Effector memory CD4-positive, alpha-beta T cell (primary cell): Measurements from ENCODE around the gene MMP7.
"Not testable (repeated sequence)": the region's sequence is repeated elsewhere in the genome, so short reads cannot be mapped to it uniquely, and the experiment has no call there.

Source experiments
- DNase-seq, 3 donors: peaks; one replicate each; pipeline ENCODE4 v3.0.0-alpha.2; 2020
- H3K27ac ChIP-seq: 2 replicates; pipeline ENCODE4 v1.7.0; 2013; ENCODE audit warnings: mild to moderate bottlenecking, low read length, moderate library complexity; ENCODE audit not compliant: insufficient read depth, poor library complexity, severe bottlenecking
- H3K27me3 ChIP-seq: replicated peaks from 2 replicates; pipeline ENCODE4 v1.7.0; 2013; ENCODE audit warnings: mild to moderate bottlenecking, low read length; ENCODE audit not compliant: insufficient read depth, control insufficient read depth, poor library complexity, severe bottlenecking
- H3K36me3 ChIP-seq: 2 replicates; pipeline ENCODE4 v1.7.0; 2013; ENCODE audit warnings: mild to moderate bottlenecking, low read length, moderate library complexity; ENCODE audit not compliant: control insufficient read depth, insufficient read depth
- H3K4me1 ChIP-seq: 2 replicates; pipeline ENCODE4 v1.7.0; 2013; ENCODE audit warnings: low read length, mild to moderate bottlenecking; ENCODE audit not compliant: control insufficient read depth, insufficient read depth, poor library complexity, severe bottlenecking
- H3K4me3 ChIP-seq: 2 replicates; pipeline ENCODE4 v1.7.0; 2013; ENCODE audit warnings: low read length, low read depth, mild to moderate bottlenecking; ENCODE audit not compliant: insufficient read depth, poor library complexity, severe bottlenecking
- H3K9me3 ChIP-seq: 2 replicates; pipeline ENCODE4 v1.7.0; 2013; ENCODE audit warnings: mild to moderate bottlenecking, low read length, moderate library complexity; ENCODE audit not compliant: control insufficient read depth

The MMP7 gene

DNA sequence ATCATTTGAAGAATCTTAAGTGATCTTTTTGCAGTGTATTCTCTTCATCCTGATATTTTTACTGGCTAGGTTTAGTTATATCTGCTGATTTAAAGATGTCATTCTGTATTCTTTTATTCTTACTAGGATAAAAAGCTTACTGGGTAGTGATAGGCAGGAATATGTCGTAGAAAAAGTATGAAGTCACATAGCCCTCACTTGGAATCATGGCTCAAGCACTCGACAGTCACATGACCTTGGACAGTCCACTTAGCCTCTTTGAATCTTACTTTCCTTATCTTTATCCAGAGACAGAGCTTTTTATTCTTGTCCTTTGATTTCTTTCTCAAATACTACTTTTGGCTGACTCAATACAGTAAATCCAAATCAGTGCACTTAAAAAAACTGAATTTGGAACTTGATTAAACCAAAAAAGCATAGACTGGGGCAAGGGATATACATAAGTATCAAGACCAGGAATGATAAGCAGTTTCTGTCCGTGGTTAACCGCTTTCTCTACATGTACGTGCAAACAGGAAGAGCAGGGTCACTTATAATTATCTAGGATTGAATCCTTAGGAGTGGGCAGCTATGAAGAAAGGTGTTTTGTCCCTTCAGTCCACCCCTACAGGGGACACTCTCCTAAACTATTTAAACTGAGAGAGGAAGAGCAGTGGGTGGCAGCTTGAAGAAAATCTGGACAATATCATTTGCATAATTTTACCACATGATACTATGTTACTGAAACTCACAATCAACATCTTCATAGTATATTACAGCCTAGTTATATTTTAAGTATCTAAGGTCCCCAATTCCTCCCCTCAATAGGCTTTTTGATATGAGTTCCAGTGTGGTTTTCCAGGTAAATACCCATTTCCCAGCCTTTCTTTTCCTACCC is 8.0 kb downstream of the MMP7 start:
- DNase-seq = no peak
- Histone ChIP-seq H3K27ac (no peak overlapping the region), H3K4me3 (no peak overlapping the region), H3K36me3 (no peaks in the 10 kb centered on the region), H3K27me3 (no peaks in the 10 kb centered on the region), H3K4me1 (no peaks in the 10 kb centered on the region), H3K9me3 (no peaks in the 10 kb centered on the region)

DNA sequence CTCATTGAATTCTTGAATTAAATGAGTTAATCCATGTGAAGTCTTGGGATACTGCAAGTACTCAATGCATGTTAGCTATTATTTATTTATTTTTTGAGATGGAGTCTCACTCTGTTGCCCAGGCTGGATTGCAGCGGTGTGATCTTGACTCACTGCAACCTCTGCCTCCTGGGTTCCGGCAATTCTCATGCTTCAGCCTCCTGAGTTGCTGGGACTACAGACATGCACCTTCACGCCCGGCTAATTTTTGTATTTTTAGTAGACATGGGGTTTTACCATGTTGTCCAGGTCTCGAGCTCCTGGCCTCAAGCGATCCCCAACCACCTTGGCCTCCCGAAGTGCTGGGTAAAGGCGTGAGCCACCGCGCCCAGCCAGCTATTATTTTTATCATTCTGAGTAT is 9.4 kb downstream of the MMP7 start:
- Histone ChIP-seq H3K36me3 (no peaks in the 10 kb centered on the region), H3K4me3 (no peak overlapping the region), H3K9me3 (no peaks in the 10 kb centered on the region), H3K27me3 (no peaks in the 10 kb centered on the region), H3K27ac (no peak overlapping the region), H3K4me1 (no peaks in the 10 kb centered on the region)
- DNase-seq = no peak

DNA sequence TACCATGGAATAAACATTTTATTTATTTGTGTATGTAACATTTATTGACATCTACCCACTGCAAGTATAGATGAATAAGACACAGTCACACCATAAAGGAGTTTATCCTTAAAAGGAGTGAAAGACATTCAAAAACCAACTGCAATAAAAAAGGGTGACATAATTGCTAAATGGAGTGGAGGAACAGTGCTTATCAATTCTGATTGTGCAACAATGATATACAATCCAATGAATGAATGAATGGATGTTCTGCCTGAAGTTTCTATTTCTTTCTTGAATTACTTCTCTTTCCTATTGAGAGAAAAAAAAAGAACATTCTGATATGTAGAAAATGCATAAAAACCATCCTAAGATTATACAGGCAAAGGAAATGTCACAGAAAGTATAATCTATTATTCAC is 10.0 kb downstream of the MMP7 start:
- no peaks in the 10 kb centered on the region for H3K36me3 ChIP-seq
- no peak overlapping the region for H3K4me3 ChIP-seq
- H3K27ac ChIP-seq = no peak overlapping the region
- H3K4me1 ChIP-seq = no peaks in the 10 kb centered on the region
- no peaks in the 10 kb centered on the region for H3K27me3 ChIP-seq
- DNase-seq = no peak
- no peaks in the 10 kb centered on the region for H3K9me3 ChIP-seq

DNA sequence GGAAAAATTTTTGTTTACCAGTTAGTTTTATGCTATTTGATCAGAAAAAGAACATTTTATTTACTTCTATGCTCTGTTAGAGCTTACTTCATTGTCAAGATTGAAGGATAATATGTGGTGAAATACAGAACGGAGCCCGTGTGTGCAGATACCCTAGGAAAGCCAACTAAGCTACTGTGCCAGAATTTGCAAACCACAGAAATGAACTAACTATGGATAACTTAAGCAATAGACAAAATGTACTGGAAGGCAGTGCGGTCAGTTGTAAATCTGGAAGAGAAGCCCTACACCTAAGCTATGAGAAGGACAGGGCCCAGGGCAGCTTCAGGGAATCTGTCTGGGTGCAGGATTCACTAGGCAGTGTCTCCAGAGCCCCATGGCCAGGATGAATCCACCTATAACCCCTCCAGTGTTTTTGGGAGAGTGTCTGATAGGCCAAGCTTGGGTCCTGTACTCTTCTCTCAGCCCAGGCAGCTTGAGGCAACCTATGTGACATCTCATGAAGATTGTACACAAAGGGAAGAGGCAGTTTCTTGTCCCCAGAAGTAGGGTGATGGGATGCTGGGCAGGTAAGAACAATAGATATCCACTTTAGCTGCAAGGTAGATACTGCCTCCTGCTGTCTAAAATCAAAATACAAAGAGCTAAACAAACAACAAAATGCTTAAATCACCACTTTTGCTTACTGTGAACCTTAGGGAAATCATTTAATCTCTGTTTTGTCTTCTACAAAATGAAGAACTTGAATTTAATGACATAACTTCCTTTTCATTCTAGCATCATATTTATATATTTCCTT is 12.1 kb downstream of the MMP7 start:
- no peak for DNase-seq
- Histone ChIP-seq H3K9me3 (no peaks in the 10 kb centered on the region), H3K4me3 (no peak overlapping the region), H3K4me1 (no peaks in the 10 kb centered on the region), H3K36me3 (no peaks in the 10 kb centered on the region), H3K27me3 (no peaks in the 10 kb centered on the region), H3K27ac (no peak overlapping the region)

DNA sequence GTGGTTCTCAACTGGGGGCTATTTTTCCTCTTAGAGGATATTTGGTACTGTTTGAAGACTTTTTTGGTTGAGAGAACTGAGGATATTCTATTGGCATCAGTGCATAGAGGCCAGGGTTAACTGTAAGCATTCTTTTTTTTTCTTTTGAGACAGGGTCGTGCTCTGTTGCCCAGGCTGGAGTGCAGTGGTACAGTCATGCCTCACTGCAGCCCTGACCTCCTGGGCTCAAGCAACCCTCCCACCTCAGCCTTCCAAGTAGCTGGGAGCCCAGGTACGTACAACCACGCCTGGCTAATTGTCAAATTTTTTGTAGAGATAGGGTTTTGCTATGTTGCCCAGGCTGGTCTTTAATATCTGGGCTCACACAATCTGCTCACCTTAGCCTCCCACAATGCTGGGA is 12.9 kb downstream of the MMP7 start:
- H3K4me1 ChIP-seq = no peaks in the 10 kb centered on the region
- H3K27me3 ChIP-seq = no peaks in the 10 kb centered on the region
- H3K36me3 ChIP-seq = no peaks in the 10 kb centered on the region
- no peak for DNase-seq
- H3K27ac ChIP-seq = no peak overlapping the region
- no peaks in the 10 kb centered on the region for H3K9me3 ChIP-seq
- H3K4me3 ChIP-seq = no peak overlapping the region

DNA sequence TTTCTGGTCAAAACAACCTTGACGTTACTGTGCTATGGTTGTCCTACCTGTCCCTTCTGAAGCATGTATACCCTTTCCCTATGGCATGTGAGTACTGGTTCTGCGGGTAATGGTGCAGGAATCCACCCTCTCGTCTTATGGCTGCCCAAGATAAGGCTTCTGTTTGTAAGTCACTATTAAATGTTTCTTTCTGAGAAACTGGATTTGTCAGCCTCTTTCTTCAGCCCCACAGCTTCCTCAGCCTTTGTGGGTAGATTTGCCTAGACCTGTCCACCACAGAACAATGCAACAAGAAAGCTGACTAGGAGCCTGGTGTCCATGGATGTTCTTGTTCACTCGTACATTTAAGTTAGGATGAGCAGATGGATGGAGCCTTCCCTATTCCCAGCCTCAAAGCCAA is 14.4 kb downstream of the MMP7 start:
- DNase-seq = no peak
- no peaks in the 10 kb centered on the region for H3K9me3 ChIP-seq
- H3K27me3 ChIP-seq = no peaks in the 10 kb centered on the region
- H3K4me1 ChIP-seq = no peaks in the 10 kb centered on the region
- no peak overlapping the region for H3K27ac ChIP-seq
- H3K36me3 ChIP-seq = no peaks in the 10 kb centered on the region
- no peak overlapping the region for H3K4me3 ChIP-seq

DNA sequence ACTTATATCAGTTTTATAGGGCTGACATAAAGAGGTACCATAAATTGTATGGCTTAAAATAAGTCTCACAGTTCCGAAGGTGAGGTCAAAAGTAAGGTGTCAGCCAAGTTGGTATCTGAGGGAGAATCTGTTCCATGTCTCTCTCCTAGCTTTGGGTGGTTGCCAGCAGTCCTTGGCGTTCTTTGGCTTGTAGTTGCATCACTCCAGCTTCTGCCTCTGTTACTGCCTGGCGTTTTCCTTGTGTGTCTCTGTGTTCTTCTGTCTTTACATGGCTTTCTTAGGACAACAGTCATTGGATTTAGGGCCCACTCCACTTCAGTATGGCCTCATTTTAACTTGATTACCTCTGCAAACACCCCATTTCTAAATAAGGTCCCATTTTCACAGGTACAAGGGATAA is 16.7 kb downstream of the MMP7 start:
- no peaks in the 10 kb centered on the region for H3K4me1 ChIP-seq
- no peak overlapping the region for H3K4me3 ChIP-seq
- no peaks in the 10 kb centered on the region for H3K9me3 ChIP-seq
- DNase-seq = no peak
- H3K27ac ChIP-seq = no peak overlapping the region
- no peaks in the 10 kb centered on the region for H3K36me3 ChIP-seq
- no peaks in the 10 kb centered on the region for H3K27me3 ChIP-seq

DNA sequence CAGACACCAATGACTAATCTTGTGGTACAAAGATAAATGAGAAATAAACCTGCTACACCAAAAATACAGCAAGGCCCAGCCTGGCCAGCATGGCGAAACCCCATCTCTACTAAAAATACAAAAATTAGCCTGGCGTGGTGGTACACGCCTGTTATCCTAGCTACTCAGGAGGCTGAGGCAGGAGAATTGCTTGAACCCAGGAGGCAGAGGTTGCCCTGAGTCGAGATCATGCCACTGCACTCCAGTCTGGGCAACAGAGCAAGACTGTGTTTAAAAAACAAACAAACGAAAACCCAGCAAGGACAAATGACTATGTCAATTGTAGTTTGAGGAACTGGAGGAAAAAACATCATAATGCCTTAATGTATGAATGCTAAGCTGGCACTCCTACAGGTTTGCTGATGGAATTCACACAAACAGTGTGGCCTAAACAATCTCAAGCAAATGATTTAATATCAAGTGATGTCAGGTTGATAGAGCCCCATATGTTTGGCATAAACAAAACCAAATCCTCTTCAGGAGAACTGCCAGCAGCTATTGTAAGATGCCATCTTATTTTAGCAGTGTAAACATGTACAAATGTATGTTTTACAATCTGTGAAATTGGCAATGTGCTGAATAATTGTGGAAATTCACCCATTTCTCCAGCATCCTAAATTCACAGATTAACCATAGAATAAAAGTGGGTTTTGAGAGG is 20.0 kb downstream of the MMP7 start:
- no peak overlapping the region for H3K4me3 ChIP-seq
- no peaks in the 10 kb centered on the region for H3K27me3 ChIP-seq
- no peak overlapping the region for H3K27ac ChIP-seq
- H3K9me3 ChIP-seq = no peaks in the 10 kb centered on the region
- H3K4me1 ChIP-seq = no peaks in the 10 kb centered on the region
- DNase-seq = no peak
- no peaks in the 10 kb centered on the region for H3K36me3 ChIP-seq

DNA sequence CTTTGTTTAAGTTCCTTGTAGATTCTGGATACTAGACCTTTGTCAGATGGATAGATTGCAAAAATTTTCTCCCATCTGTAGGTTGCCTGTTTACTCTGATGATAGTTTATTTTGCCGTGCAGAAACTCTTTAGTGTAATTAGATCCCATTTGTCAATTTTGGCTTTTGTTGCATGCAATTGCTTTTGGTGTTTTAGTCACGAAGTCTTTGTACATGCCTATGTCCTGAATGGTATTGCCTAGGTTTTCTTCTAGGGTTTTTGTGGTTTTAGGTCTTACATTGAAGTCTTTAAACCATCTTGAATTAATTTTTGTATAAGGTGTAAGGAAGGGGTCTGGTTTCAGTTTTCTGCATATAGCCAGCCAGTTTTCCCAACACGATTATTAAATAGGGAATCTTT is 27.7 kb downstream of the MMP7 start:
- H3K4me3 ChIP-seq, H3K27ac ChIP-seq, H3K9me3 ChIP-seq, H3K36me3 ChIP-seq, H3K27me3 ChIP-seq, H3K4me1 ChIP-seq, DNase-seq: not testable (repeated sequence)

DNA sequence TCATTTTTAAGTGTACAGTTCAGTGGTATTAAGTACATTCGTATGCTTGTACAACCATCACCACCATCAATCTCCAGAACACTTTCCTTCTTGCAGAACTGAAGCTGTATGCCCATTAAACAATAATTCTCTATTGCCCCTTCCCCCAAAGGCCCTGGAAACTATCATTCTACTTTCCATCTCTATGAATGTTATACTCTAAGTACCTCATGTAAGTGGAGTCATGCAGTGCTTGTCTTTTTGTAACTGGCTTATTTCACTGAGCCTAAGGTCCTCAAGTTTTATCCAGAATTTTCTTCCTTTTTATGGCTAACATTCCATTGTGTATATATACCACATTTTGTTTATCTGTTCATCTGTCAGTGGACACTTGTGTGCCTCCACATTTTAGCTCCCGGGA is 29.7 kb downstream of the MMP7 start:
- Histone ChIP-seq H3K27ac (no peak overlapping the region), H3K36me3 (no peaks in the 10 kb centered on the region), H3K9me3 (no peaks in the 10 kb centered on the region), H3K27me3 (no peaks in the 10 kb centered on the region), H3K4me1 (no peaks in the 10 kb centered on the region), H3K4me3 (no peak overlapping the region)
- no peak for DNase-seq
